GM21723 (cell line): ENCODE results near the gene TMF1.
A peak's percentile ranks its signal among the peaks of the same experiment; 100 is the strongest.

Experiments
- ATAC-seq: cut with Tn5 transposase; IDR thresholded peaks from one replicate; pipeline ENCODE4 v1.9.1; 2021; ENCODE audit warnings: mild to moderate bottlenecking, moderate library complexity; ENCODE audit not compliant: unreplicated experiment

TMF1 gene

GRCh38 chr3:69051756-69052471 is at the start of gene TMF1:
Gene TMF1, minus strand, starts transcription at chr3:69052333. Its CDS starts 247 bp downstream, at chr3:69052086.
- ATAC-seq, result peak; percentile 94

GRCh38 chr3:69099576-69099975 is 47.4 kb upstream of the TMF1 start:
- no peak for ATAC-seq

GRCh38 chr3:69097407-69098086 is 45.4 kb upstream of the TMF1 start:
- no peak for ATAC-seq

GRCh38 chr3:69096299-69096698 is 44.2 kb upstream of the TMF1 start:
- no peak for ATAC-seq

- no peak for ATAC-seq
Measured at GRCh38 chr3:69095636-69096035, 43.5 kb upstream of the TMF1 start.

GRCh38 chr3:69094467-69095205 is 42.5 kb upstream of the TMF1 start:
- ATAC-seq, result no peak

GRCh38 chr3:69092030-69092516 is 39.9 kb upstream of the TMF1 start:
- ATAC-seq, result peak; percentile 70

- peak; percentile 2 for ATAC-seq
Measured at GRCh38 chr3:69091389-69092029, 39.4 kb upstream of the TMF1 start.

- no peak for ATAC-seq
Measured at GRCh38 chr3:69090021-69090420, 37.9 kb upstream of the TMF1 start.

GRCh38 chr3:69088063-69088462 is 35.9 kb upstream of the TMF1 start:
- no peak for ATAC-seq

GRCh38 chr3:69087030-69087791 is 35.1 kb upstream of the TMF1 start:
- no peak for ATAC-seq

- ATAC-seq, result no peak
Measured at GRCh38 chr3:69085833-69086722, 33.9 kb upstream of the TMF1 start.

GRCh38 chr3:69085168-69085832 is 33.2 kb upstream of the TMF1 start:
- no peak for ATAC-seq

GRCh38 chr3:69084326-69085167 is 32.4 kb upstream of the TMF1 start, which contains the start of gene ARL6IP5:
Gene ARL6IP5, plus strand, starts transcription at chr3:69084937. Its CDS starts 111 bp downstream, at chr3:69085048.
- ATAC-seq, result peak; percentile 54

GRCh38 chr3:69082805-69083204 is 30.7 kb upstream of the TMF1 start:
- peak; percentile 51 for ATAC-seq

- ATAC-seq, result no peak
Measured at GRCh38 chr3:69082361-69082760, 30.2 kb upstream of the TMF1 start.

GRCh38 chr3:69081583-69082262 is 29.6 kb upstream of the TMF1 start:
- ATAC-seq, result no peak
